ENCODE results near the gene EGR4.

The EGR4 gene

DNA sequence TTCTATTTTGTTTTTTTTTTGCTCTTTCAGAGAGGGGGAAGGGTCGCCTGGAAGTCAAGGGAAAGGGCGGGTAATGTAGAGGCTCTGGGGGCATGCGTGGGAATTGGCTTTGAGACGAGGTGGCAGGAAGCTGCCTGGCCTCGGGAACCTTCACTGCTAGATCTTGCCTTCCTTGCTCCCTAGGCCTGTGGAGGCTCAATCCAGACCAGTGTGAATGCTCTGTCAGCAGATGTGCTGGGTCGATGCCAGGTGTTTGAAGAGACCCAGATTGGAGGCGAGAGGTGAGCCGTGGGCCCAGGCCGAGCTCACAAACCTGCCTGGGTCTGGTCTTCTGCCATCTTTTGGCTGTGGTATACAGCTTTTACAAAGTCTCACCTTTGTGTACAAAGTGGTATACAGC is 43.7 kb downstream of the EGR4 start:
- no peak for DNase-seq (ENCODE audit: low read depth)

- DNase-seq (ENCODE audit: low read depth), result no peak
Observed at GRCh38 chr2:73246850-73247249, 46.5 kb downstream of the EGR4 start.

GRCh38 chr2:73244580-73244979 is 48.8 kb downstream of the EGR4 start:
- no peak for DNase-seq (ENCODE audit: low read depth)

DNA sequence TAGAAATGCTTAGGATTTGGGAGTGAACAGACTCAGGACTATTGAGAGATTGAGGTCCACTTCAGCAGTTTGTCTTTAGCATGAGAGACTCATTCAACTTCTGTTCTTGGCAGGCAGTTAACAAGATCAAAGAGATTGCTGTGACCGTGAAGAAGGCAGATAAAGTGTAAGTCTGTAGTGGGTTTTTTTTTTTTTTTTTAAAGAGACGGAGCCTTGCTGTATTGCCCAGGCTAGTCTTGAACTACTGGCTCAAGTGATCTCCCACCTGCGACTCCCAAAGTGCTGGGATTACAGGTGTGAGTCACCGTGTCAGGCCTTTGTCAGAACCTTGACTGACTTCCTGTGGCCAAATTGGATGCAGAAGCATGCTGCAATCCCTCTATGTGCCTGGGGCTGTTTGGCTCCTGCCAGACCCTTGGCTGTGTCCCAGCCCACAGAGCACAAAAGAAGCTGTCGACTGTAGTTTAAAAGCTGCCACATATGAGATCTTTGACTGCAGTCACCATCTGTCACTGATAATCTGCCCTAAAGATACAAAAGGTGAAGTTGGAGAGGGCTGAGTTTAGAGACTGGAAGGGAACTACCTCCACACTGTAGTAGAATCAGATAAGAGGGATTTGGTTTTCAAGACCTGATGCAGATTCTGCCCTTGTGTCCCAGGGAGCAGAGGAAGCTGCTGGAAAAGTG is 49.3 kb downstream of the EGR4 start:
- peak; percentile 65 for DNase-seq (ENCODE audit: low read depth)
